Measurements from ENCODE around the gene SCTR. TPM values are rescaled to one million over a fixed set of nuclear protein-coding genes. Genes with fewer than 3 reads are reported as not detected.

SCTR gene
- total RNA-seq, 1 experiment from 2014 or later = not detected

DNA sequence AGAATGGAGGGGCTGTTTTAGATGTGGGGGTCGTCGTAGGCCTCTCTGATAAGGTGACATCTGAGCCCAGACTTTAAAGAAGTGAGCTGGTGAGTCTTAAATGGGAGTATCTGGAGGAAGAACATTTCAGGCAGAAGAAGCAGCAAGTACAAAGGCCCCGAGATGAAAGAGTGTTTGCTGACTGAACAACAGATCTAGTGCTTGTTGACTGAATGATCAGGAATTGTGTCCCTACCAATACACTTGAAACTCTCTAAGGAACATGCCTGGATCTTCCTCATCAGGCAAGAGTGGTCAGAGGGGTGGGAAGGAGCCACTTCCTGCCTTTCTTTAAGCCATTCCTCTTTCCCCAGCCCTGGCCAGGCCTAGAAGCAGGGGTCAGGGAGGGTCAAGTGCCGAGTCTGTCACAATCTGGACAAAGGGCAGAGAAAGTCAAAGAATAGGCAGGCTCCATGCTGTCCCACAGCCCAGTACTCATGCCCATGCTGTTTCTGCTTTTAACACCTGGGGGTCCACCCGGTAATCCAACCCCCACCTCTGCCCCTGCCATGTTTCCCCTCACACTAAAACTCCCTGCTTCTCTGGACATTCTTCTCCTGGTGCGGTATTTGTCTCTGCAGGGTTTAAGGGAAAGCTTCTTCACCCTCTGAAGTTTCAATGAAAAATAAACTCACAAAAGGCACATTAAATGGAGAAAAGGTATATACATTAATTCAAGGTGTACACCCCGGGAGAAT lies 95.6 kb downstream of the SCTR start:
- Histone ChIP-seq H3K9me2 (replicated peaks; ENCODE audit: low read length) (no peaks in the 10 kb centered on the region), H3K27ac (ENCODE audit: low read length) (no peak overlapping the region), H3K4me3 (ENCODE audit: low read length) (no peak overlapping the region), H3K4me1 (ENCODE audit: insufficient read depth, low read length) (peaks cover 5% of the 10 kb centered on the region; the same call in 1 of the 2 replicates), H3K9me3 (ENCODE audit: low read length) (no peaks in the 10 kb centered on the region), H2AFZ (ENCODE audit: low read length) (no peak overlapping the region), H3K79me2 (ENCODE audit: low read length) (no peaks in the 10 kb centered on the region), H3K27me3 (ENCODE audit: low read length) (peaks cover 26% of the 10 kb centered on the region), H3K4me2 (ENCODE audit: low read length) (no peak overlapping the region), H3K9ac (ENCODE audit: low read length) (no peak overlapping the region), H4K20me1 (ENCODE audit: low read length) (no peaks in the 10 kb centered on the region), H3K36me3 (ENCODE audit: low read depth, low read length) (no peaks in the 10 kb centered on the region), H3F3A (ENCODE audit: low read length, unreplicated experiment) (no peaks in the 10 kb centered on the region)
- no TSS peak for BruUV-seq (replicated peaks)
- ChIA-PET CTCF (no interaction called here), POLR2A (ENCODE audit: unreplicated experiment) (no interaction called here)
- DNase-seq (no peak), ATAC-seq (no peak)
- no peak for TF ChIP-seq EZH2phosphoT487 (IDR thresholded peaks at IDR 0.05; ENCODE audit: borderline replicate concordance, low read length)
- TF ChIP-seq, protein P1, sequence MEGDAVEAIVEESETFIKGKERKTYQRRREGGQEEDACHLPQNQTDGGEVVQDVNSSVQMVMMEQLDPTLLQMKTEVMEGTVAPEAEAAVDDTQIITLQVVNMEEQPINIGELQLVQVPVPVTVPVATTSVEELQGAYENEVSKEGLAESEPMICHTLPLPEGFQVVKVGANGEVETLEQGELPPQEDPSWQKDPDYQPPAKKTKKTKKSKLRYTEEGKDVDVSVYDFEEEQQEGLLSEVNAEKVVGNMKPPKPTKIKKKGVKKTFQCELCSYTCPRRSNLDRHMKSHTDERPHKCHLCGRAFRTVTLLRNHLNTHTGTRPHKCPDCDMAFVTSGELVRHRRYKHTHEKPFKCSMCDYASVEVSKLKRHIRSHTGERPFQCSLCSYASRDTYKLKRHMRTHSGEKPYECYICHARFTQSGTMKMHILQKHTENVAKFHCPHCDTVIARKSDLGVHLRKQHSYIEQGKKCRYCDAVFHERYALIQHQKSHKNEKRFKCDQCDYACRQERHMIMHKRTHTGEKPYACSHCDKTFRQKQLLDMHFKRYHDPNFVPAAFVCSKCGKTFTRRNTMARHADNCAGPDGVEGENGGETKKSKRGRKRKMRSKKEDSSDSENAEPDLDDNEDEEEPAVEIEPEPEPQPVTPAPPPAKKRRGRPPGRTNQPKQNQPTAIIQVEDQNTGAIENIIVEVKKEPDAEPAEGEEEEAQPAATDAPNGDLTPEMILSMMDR (conservative IDR thresholded peaks at IDR 0.05; ENCODE audit: low read depth, low read length) = no peak
- no peak for TF ChIP-seq EZH2 (IDR thresholded peaks at IDR 0.05; ENCODE audit: low read length, unreplicated experiment)
- intact Hi-C loops (cut with micrococcal nuclease) = no loop called here

DNA sequence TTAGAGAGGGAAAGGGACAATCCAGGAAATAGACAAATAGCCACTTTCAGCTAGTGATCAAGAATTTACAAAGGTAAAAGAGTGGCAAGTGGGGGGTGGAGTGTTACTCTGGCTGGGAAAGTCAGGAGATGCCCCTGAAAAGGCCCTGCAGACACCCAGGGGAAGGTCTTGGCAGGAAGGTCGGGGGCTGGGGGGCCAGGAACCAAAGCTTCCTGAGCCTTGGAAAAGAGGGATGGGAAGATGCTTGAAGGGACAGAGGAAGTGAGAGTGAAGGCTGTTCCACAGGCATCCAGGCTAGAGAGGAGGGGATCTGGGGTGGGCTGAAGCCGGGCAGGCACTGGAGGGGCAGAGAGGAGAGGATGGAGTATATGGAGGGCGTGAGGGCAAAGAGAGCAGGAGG lies 96.5 kb downstream of the SCTR start:
- Histone ChIP-seq H4K20me1 (ENCODE audit: low read length) (no peaks in the 10 kb centered on the region), H3F3A (ENCODE audit: low read length, unreplicated experiment) (no peaks in the 10 kb centered on the region), H3K4me2 (ENCODE audit: low read length) (no peak overlapping the region), H3K27ac (ENCODE audit: low read length) (no peak overlapping the region), H2AFZ (ENCODE audit: low read length) (no peak overlapping the region), H3K4me1 (ENCODE audit: insufficient read depth, low read length) (peaks cover 5% of the 10 kb centered on the region; the same call in 1 of the 2 replicates), H3K9me3 (ENCODE audit: low read length) (no peaks in the 10 kb centered on the region), H3K27me3 (ENCODE audit: low read length) (peaks cover 29% of the 10 kb centered on the region), H3K9me2 (replicated peaks; ENCODE audit: low read length) (no peaks in the 10 kb centered on the region), H3K9ac (ENCODE audit: low read length) (no peak overlapping the region), H3K79me2 (ENCODE audit: low read length) (no peaks in the 10 kb centered on the region), H3K4me3 (ENCODE audit: low read length) (no peak overlapping the region), H3K36me3 (ENCODE audit: low read depth, low read length) (no peaks in the 10 kb centered on the region)
- CTCF ChIA-PET = no interaction called here
- intact Hi-C loops (cut with micrococcal nuclease) = no loop called here
- DNase-seq (no peak), ATAC-seq (no peak)
- BruUV-seq (replicated peaks) = no TSS peak
- no peak for TF ChIP-seq EZH2 (IDR thresholded peaks at IDR 0.05; ENCODE audit: low read length, unreplicated experiment)
- TF ChIP-seq, protein P1 (conservative IDR thresholded peaks at IDR 0.05; ENCODE audit: low read depth, low read length) = no peak
- TF ChIP-seq EZH2phosphoT487 (IDR thresholded peaks at IDR 0.05; ENCODE audit: borderline replicate concordance, low read length) = no peak
- POLR2A ChIA-PET (ENCODE audit: unreplicated experiment) = no interaction called here

DNA sequence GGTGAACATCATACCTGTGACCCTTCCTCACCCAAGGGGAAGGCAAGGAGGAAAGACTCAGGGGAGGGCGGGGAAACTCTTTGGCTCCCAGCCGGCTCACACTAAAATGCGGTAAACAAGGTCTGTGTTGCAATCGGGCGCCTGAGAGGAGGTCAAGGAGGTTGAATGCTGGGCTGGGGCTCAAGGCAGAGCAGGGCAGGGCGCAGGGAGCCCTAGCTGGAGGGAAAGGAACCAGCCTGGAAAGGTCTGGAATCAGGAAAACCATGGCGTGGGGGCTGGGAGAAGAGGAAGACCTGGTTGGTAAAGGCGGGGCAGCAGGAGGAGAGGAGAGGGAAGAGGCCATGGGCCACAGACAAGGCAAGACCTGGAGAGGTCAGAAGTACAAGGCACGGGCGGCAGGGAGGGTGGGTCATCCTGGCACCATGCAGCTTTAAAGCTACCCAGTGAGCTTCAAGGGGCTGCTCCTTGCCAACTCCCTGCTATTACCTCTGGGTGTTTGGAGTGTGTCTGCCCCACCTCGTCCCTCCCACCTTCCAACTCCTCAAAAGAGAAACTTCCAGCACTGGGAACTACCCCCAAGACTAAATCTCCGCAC lies 97.4 kb downstream of the SCTR start:
- no peak overlapping the region for H3K4me2 ChIP-seq (ENCODE audit: low read length)
- H3K79me2 ChIP-seq (ENCODE audit: low read length) = no peaks in the 10 kb centered on the region
- H3K9me3 ChIP-seq (ENCODE audit: low read length) = no peaks in the 10 kb centered on the region
- H3K4me3 ChIP-seq (ENCODE audit: low read length) = no peak overlapping the region
- H3F3A ChIP-seq (ENCODE audit: low read length, unreplicated experiment) = no peaks in the 10 kb centered on the region
- no peak for ATAC-seq
- H2AFZ ChIP-seq (ENCODE audit: low read length) = no peak overlapping the region
- intact Hi-C loops (cut with micrococcal nuclease) = no loop called here
- no peak overlapping the region for H3K27ac ChIP-seq (ENCODE audit: low read length)
- TF ChIP-seq EZH2 (IDR thresholded peaks at IDR 0.05; ENCODE audit: low read length, unreplicated experiment) (no peak), EZH2phosphoT487 (IDR thresholded peaks at IDR 0.05; ENCODE audit: borderline replicate concordance, low read length) (no peak)
- TF ChIP-seq, protein P1 (conservative IDR thresholded peaks at IDR 0.05; ENCODE audit: low read depth, low read length) = no peak
- no peaks in the 10 kb centered on the region for H4K20me1 ChIP-seq (ENCODE audit: low read length)
- H3K9ac ChIP-seq (ENCODE audit: low read length) = no peak overlapping the region
- ChIA-PET CTCF (no interaction called here), POLR2A (ENCODE audit: unreplicated experiment) (no interaction called here)
- peaks cover under 1% of the 10 kb centered on the region; the same call in 1 of the 2 replicates for H3K4me1 ChIP-seq (ENCODE audit: insufficient read depth, low read length)
- DNase-seq = no peak
- H3K36me3 ChIP-seq (ENCODE audit: low read depth, low read length) = no peaks in the 10 kb centered on the region
- H3K9me2 ChIP-seq (replicated peaks; ENCODE audit: low read length) = no peaks in the 10 kb centered on the region
- H3K27me3 ChIP-seq (ENCODE audit: low read length) = peaks cover 26% of the 10 kb centered on the region
- BruUV-seq (replicated peaks) = no TSS peak
